ENCODE data around the gene OPTN.

The OPTN gene

GRCh38 chr10:13118784-13119410 is 18.9 kb downstream of the OPTN start:
- H3K4me3 ChIP-seq (ENCODE audit: severe bottlenecking): no peak overlapping the region
- DNase-seq (ENCODE audit: low spot score) (no peak), ATAC-seq (ENCODE audit: low read depth) (no peak)
- no peak for TF ChIP-seq CTCF (IDR thresholded peaks at IDR 0.05; ENCODE audit: poor library complexity, severe bottlenecking)
- peaks cover 74% of the 10 kb centered on the region for H3K36me3 ChIP-seq (ENCODE audit: low read depth)
- H3K4me1 ChIP-seq (ENCODE audit: insufficient read depth, poor library complexity, severe bottlenecking): no peaks in the 10 kb centered on the region
- no peaks in the 10 kb centered on the region for H3K9me3 ChIP-seq (ENCODE audit: severe bottlenecking)
- no peaks in the 10 kb centered on the region for H3K27me3 ChIP-seq (ENCODE audit: insufficient read depth, poor library complexity, severe bottlenecking)
- H3K27ac ChIP-seq (ENCODE audit: poor library complexity, severe bottlenecking): no peak overlapping the region

GRCh38 chr10:13120786-13121499 is 21.0 kb downstream of the OPTN start:
- H3K4me3 ChIP-seq (ENCODE audit: severe bottlenecking): no peak overlapping the region
- TF ChIP-seq CTCF (IDR thresholded peaks at IDR 0.05; ENCODE audit: poor library complexity, severe bottlenecking): no peak
- H3K9me3 ChIP-seq (ENCODE audit: severe bottlenecking): no peaks in the 10 kb centered on the region
- ATAC-seq (ENCODE audit: low read depth) (no peak), DNase-seq (ENCODE audit: low spot score) (no peak)
- no peaks in the 10 kb centered on the region for H3K4me1 ChIP-seq (ENCODE audit: insufficient read depth, poor library complexity, severe bottlenecking)
- H3K36me3 ChIP-seq (ENCODE audit: low read depth): peaks cover 84% of the 10 kb centered on the region
- no peak overlapping the region for H3K27ac ChIP-seq (ENCODE audit: poor library complexity, severe bottlenecking)
- no peaks in the 10 kb centered on the region for H3K27me3 ChIP-seq (ENCODE audit: insufficient read depth, poor library complexity, severe bottlenecking)

- Histone ChIP-seq H3K27me3 (ENCODE audit: insufficient read depth, poor library complexity, severe bottlenecking) (no peaks in the 10 kb centered on the region), H3K4me1 (ENCODE audit: insufficient read depth, poor library complexity, severe bottlenecking) (no peaks in the 10 kb centered on the region), H3K36me3 (ENCODE audit: low read depth) (peaks cover 83% of the 10 kb centered on the region), H3K9me3 (ENCODE audit: severe bottlenecking) (no peaks in the 10 kb centered on the region), H3K4me3 (ENCODE audit: severe bottlenecking) (no peak overlapping the region), H3K27ac (ENCODE audit: poor library complexity, severe bottlenecking) (no peak overlapping the region)
- ATAC-seq (ENCODE audit: low read depth) (no peak), DNase-seq (ENCODE audit: low spot score) (no peak)
- TF ChIP-seq CTCF (IDR thresholded peaks at IDR 0.05; ENCODE audit: poor library complexity, severe bottlenecking): no peak
Measured at GRCh38 chr10:13121500-13121854, 21.5 kb downstream of the OPTN start.

- Histone ChIP-seq H3K4me3 (ENCODE audit: severe bottlenecking) (no peak overlapping the region), H3K27me3 (ENCODE audit: insufficient read depth, poor library complexity, severe bottlenecking) (no peaks in the 10 kb centered on the region), H3K4me1 (ENCODE audit: insufficient read depth, poor library complexity, severe bottlenecking) (no peaks in the 10 kb centered on the region), H3K9me3 (ENCODE audit: severe bottlenecking) (no peaks in the 10 kb centered on the region), H3K36me3 (ENCODE audit: low read depth) (peaks cover 54% of the 10 kb centered on the region), H3K27ac (ENCODE audit: poor library complexity, severe bottlenecking) (no peak overlapping the region)
- DNase-seq (ENCODE audit: low spot score) (no peak), ATAC-seq (ENCODE audit: low read depth) (no peak)
- TF ChIP-seq CTCF (IDR thresholded peaks at IDR 0.05; ENCODE audit: poor library complexity, severe bottlenecking): no peak
Measured at GRCh38 chr10:13136651-13137050, 36.7 kb downstream of the OPTN start.

- Histone ChIP-seq H3K27me3 (ENCODE audit: insufficient read depth, poor library complexity, severe bottlenecking) (no peaks in the 10 kb centered on the region), H3K36me3 (ENCODE audit: low read depth) (peaks cover 29% of the 10 kb centered on the region), H3K4me3 (ENCODE audit: severe bottlenecking) (no peak overlapping the region), H3K27ac (ENCODE audit: poor library complexity, severe bottlenecking) (no peak overlapping the region), H3K4me1 (ENCODE audit: insufficient read depth, poor library complexity, severe bottlenecking) (no peaks in the 10 kb centered on the region), H3K9me3 (ENCODE audit: severe bottlenecking) (no peaks in the 10 kb centered on the region)
- TF ChIP-seq CTCF (IDR thresholded peaks at IDR 0.05; ENCODE audit: poor library complexity, severe bottlenecking): no peak
- ATAC-seq (ENCODE audit: low read depth): no peak
- no peak for DNase-seq (ENCODE audit: low spot score)
Measured at GRCh38 chr10:13139150-13139549, 39.2 kb downstream of the OPTN start.
